SW 1271 (cell line): ENCODE results near the gene EPS8.
A peak's percentile ranks its signal among the peaks of the same experiment; 100 is the strongest.

ENCODE experiments used
- DNase-seq, 2 experiments: peaks; one replicate each; lab custom pipeline; 2025; lab: John Stamatoyannopoulos, UW

EPS8 gene

DNA sequence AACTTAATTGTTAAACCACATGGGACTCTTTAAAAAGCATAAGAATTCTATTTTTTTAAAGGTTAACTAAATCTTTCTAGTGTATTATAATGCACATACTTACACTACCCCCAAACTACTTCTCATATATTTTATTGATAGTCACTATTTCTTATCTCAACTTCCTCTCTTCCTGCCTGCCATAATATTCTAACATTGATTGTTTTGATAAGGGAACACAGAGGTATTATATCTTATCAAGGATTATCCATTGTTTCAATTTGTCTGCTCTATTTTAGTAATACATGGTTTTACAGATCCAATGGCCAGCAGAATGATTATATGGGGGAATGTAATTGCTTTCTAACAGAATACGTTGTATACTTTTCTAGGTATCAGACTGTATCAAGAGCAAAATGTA is 98.9 kb downstream of the EPS8 start:
- no peak for DNase-seq

DNA sequence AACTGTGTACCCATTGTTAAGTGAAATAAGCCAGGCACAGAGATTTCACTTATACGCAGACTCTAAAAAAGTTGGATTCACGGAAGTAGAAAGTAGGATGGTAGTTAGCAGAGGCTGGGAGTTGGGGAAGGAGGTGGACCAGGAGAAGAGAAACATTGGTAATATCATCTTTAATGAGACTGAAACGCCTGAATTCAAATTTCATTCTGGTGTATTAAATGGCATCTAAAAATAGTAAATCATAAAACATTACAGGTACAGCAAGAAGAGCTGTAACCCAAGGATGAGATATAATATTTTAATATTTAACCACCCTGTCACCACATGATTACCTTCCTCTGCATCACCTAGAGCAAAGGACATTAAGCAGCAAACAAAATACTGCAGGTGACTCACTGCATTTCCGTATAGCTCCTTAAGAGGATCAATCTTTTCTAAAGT is 99.4 kb downstream of the EPS8 start:
- DNase-seq = no peak

DNA sequence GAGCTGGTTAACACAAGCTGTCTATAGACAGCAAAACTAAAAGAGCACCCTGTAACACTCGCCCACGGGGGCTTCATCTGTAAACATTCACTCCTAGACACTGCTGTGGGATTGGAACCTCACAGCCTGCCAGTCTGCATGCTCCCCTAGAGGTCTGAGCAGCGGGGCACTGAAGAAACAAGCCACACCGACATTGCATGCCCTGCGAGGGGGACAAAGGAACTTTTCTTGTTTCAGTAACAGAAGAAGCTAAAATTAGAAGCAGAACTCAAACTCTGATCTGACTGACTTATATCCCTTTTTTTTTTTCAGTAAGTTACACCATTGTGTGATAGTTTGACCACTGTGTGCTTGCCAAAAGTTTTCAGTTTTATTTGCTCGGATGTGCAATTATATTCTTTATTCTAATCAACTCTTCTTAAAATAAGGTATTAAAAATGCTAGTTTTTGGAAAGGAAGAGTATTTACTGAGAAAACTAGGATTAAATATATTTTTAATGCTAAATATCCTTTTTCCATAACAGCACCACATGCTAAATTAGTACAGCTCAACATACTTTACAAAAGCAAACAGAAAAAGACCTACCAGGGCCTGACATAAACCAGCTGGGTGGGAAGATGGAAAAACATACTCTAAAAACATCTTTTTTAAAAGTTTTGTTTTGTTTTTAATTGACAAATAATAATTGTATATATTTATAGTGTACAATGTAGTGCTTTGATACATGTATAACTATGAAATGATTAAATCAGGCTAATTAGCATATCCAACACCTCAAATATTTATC is 100.2 kb downstream of the EPS8 start:
- no peak for DNase-seq

DNA sequence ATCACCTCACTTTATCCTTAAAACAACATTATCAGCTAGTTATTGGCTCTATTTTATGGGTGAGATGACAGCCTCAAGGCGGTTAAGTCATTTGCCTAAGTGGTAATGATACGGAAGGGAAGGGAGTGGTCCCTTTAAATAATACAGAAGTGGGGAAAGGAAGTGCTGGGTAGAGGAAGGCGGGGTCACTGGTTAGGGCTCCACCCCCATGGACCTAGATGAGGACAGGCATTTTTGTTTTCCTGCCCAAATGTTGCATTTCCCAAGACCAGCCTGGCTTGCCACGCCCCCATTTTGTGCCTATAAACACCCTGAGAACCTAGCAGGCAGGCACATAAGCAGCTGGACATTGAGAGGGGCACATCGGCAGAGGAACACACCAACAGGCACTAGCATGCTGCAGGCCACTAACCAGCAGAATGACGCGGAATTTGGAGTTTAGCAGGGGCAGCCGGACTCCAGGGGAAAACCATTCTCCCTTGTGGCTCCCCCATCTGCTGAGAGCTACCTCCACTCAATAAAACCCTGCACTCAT is 100.9 kb downstream of the EPS8 start:
- no peak for DNase-seq

DNA sequence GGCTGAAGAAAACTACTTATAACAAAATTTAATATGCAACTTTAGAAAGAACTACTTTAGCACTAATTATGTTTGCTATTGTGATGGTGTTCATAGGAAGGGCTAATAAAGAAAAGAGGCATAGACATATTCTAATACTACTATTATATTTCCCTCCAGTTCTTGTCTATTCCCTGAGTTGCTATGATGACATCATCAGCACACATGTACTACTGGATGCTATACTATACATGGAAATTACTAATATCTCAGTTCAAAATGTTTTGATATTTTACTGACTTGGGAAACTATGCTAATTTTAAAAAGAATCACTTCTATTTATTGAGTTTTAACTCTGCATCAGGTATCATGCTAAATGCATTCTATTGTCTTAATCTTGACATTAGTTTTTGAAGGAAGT is 101.6 kb downstream of the EPS8 start:
- DNase-seq = no peak

DNA sequence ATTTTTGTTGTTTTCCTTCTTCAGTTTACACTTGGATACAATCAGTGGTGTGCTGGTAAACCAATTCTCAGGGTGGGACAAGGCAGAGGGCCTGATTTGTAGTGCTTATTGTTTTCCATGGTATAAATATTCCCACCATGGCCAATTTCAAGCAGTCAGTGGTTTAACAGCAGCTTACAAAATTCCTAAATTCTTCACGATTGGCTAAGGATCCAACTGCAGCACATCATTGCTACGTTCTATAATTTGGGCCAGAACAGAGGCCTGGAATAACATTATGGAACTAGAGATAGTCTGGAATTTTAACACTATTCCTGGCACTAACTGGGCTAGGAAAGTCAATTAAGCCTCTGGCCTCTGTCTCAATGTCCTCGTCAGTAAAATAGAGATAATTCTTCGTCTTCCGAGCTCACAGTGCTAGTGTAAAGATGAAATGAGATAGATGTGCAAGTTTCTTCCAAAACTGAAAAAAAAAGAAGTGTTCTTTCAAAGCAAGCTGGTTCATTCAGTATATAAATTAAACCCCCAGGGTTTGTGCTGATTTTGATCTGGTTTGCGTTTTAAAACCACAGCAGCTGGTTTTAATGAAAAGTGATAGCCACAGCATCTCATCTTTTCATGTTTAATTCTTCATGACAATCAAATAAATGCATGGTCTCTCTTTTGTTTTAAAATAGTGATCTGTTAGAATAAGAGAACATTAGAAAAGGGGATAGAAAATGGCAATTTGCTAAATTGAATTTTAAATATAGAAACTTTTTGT is 104.1 kb downstream of the EPS8 start:
- no peak for DNase-seq

DNA sequence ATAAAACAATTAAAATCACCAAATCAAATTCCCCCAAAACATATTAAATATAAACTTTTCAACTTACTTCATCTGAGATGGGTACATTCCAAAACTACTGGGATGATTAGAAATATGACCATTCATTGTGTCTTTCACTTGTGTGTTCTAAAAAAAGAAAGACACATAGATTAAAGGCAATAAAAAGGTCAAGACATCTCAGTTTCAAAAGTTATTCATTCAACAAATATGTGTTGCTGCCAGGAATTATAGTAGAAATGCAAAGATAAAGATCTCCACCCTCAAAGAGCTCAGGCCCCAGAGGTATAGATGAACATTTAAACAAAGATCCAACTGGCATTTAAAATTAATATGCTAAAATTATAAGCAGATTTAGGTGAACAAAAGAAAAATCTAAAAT is 106.4 kb downstream of the EPS8 start:
- DNase-seq = peak in 1 of 2 experiments; percentile 33

DNA sequence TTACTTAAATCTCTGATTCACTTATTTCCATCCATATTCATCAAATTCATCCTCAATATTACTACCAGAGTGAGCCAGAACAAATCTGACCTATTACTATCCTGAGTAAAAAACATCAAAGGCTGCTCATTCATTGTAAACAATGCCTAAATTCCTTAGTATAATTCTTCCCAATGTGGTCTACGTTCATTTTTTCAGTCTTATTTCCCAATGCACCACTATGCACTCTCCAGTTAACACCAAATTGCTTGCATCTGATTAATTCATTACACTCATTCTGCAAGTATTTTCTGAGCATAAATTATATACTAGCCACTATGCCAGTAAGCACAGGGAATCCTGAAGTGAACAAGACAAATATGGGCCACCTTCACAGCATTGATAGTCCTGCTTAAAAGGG is 110.0 kb downstream of the EPS8 start:
- DNase-seq = no peak

DNA sequence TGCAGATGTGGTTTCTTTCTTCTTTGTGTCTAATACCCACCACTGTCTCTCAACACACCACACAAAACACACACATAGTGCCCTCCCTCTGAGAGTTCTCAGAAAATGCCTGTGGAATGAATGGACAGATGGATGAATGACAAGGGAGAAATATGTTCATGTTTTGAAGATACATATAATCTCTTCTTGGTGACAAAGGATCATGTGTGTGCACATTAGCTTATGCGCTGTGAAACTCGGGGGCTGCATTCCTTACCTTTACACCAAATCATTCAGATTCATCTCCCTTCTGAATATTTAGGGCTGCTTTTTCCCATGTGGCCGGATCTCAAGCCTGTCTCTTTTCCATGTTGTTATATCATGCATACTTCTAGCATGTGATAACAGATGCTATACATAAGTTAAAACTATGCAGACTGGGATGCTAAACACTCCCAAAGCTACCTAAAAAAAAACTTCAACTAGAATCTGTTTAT is 111.4 kb downstream of the EPS8 start:
- no peak for DNase-seq

DNA sequence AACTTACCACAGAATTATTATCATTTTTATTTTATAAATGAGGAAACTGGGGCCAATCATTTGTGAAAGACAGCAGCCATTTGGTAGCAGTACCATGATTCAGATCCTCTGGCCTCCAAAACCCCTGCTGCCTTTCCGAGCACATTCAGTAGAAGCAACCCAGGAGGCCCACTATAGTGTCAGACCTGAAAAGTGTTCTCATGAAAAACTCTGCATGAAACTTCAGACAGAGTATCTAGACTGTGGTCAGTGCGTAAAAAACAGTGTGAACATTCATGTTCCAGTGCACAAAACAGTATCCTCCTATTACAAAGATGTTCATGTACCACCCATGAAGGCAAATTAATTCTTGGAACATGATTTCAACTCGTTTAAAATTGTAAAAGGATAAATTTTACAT is 112.0 kb downstream of the EPS8 start:
- no peak for DNase-seq

DNA sequence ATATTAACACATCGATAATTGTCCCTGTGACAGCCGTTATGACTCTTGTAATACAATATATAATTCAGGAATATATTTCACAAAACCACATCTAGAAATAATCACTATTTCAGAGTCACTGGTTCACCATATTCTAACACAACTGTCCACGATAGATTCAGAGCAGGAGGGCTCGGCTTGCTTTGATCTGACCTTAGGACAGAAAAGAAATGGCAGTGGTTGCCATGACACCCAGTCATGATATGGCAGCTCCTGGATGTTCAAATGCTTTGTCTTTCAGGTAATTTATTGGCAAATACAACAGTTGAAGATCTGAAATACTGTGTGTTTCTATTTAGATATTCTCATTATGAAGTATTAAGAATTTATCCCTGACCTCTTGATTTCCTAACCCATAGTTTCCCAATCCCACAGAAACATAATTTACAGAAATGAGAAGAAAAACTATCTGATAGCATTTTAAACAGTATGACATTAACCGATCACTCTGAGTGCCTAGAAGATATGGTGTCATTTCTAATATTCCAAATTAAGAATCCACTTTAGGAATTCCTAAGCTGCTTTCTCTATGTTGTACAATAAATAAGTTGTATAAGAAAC is 116.4 kb downstream of the EPS8 start:
- no peak for DNase-seq

DNA sequence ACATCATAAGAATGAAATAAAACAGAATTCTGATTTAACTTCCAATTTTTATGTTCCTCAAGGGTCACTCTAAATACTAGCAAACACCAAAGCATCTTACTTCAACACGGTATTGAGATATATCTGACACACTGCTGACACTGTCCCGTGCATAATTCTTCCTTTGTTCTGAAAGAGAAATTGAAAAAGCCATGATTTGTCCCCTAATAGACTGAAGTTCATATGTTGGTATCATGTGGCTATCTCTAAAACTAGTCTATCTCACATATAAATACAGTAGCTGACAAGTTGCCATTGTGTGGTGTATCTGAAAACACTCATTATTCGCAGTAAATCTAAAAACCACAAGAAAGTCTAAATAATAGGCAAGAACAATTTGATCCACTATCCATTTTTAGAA is 118.4 kb downstream of the EPS8 start:
- no peak for DNase-seq

DNA sequence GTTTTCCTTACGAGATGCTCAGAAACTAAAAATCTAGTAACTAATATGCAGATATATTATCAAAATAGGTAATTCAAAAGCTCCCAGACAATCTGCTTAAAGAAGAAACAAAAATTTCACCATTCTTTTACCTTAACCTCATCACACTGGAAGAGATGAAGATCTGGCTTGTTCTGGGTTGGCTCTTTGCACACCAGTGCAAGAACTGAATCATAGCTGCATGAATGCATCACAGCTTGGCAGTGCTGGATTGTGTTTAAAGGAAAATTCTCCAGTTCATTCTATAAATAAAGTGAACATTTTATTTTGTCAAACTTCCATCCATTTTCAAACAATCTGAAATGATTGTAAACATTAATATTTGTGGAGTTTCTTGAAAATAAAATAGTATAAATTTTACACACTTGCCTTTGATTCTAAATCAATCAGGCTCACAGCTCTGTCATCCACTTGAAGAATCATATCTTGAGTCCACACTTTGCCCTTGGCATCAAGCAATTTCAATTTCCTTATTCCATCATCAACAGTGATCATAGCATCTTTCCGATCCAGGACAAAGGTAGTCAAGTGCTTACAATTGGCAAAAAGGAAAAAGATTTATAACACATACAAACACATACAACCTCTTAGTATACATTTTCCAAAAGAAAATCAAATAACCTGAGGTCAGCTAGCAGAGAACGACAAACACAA is 119.8 kb downstream of the EPS8 start:
- no peak for DNase-seq

DNA sequence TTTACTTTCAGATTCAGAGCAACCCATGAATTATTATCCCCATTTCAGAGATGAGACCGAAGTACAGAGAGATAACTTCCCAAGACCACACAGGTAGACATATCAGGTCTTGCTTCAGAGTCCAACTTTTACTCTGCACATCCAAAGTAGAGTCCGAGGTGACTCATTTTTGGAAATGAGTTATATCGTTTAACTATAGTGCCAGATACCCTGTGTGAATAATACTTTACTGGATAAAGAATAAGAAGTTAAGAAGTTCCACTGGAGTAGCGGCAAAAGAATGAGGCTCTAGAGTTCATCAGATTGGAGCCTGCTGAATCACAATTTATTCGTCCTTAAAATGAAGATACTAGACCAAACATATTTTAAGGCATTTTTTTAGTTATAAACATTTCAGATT is 124.7 kb downstream of the EPS8 start:
- no peak for DNase-seq

DNA sequence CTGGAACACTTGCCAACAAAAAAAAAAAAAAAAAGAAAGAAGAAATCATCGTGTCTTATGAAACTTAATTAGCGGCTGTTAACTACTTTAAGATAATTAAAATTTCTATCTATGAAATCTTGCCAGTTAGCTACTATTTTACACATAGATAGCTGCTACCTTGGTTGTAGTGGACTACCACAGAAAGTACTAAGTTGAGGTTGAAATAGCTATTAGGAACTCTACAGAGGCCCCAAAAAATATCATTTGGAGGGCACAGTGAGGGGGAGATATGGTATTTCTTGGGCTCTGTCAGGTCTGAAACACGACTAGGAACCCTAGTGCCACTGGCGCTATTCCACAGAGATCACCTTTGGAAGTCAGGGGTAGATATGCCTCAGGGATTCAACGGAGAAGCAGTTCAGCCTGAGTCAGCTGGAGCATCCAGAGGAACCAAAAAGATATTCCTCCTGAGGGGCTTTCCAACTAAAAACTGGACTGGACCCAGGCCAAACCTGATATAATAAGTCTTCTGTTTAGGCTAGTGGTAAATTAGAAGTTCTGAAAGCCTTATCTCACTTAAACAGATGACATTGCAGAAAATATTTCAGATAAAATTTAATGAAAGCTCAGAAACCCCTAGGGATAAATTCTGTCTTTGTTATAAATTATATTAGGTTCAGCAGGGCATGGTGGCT is 126.1 kb downstream of the EPS8 start:
- DNase-seq = no peak

DNA sequence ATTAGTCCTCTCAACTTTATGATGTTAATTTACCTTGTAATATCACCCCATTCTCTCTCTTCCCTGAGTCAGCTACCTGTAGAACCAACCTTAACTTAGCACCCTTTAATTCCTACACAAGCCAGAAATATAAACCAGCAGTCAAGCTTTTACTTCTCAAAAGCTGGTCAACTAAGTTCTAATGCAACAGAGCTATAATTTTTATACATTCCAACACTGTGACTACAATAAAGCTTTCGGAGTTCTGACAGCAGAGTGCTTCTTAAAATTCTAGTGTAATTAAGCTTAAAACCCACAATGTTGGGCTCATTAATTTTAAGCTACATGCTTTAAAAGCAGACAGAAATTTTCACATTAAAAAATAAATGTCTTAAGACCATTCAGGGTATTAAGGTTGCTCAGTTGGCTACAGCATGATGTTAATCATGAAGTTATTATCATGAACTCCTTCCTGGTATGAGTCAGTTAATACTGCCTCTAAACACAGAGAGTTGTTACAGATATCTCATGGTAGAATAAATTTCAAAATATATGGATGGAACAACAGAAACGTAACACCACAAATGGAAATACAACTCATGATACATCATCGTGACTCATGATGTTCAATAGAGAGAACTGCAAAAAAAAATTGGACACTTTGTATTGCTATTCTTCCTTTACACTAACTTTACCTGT is 126.7 kb downstream of the EPS8 start:
- DNase-seq = peak in 1 of 2 experiments; percentile 37

DNA sequence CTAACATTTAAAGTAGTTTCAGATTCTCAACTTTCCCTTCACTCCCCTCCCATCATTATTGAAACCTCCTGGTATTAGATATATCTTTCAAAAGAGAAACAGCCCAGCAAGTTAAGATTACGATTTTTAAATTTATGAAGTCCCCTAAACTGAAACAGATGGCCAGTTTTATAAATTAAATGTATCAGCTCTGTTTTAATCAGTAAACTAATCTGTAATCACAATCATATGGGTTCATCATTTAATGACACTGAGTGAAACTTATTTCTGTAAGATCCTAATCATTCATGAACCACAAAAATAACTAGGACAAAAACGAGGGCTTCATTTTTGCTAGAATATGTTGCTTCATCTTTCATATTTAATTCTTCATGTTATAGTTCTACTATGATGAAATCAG is 137.8 kb downstream of the EPS8 start:
- DNase-seq = no peak

DNA sequence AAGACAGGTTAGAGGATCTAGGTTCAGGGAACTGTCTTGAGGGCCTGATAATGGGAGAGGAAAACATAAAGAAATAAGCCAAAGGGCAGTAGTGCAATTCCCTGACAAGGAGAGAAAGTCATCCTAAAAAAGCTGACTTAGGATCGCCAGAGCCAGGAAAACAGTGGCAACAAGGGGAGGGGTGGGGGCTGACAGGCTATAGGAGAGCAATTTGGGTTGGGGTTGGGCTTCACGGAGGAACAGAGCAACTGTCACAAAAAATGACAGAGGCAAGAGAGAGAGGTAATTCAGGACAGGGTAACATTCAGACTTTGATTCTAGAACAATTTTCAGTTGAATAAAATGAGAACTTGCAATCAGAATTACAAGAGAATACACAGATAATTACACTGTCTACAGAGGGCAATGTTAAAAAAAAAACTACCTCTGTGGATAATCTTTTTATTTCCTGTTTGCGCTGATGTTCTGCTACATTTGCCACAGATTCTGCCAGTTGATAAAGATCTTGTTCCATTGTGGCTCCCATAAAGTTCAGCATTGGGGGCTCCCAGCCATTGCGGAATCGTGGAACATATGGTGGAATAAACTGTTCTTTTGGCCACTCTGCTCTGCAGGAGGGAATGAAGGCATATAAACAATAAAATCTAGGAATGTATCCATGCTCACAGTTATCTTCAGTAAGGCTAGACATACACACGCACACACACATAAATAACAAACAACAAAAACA is 138.6 kb downstream of the EPS8 start:
- no peak for DNase-seq

DNA sequence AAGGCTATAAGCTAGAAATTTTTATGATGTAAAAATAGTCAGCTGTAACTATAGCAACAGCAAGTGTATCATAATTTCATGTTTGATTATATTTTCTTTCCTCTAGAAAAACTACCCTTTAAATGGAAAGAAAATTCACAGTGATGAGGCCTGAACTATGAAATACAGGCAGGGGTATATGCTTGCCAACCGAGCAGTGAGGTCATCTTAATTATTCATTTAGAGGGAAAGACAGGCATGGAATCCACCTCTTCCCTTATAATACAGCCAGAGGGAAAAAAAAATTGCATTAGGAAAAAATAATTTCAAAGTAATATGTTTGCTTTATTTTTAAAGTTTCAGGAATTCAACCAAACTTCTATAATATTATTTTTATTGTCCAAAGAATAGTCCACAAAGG is 139.8 kb downstream of the EPS8 start:
- no peak for DNase-seq

DNA sequence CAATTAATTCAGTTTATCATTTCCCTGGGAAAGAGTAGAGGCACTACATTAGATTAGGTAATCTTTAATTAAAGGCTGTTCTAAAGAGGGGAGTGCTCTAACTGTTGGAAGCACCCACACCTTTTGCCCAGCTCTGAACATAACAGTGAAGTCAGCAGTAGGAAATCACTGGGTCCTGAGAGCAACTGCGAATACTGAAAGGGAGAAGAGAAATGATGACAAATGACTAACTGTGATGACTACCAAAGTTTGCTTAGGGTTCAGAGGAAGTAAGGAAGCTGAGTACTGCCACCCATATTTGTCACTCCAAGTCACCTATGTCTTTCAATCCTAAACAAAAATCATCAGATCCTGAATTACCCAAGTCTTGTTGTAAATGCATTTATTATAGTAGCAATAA is 140.6 kb downstream of the EPS8 start:
- no peak for DNase-seq
